HCT116 (cell line): ENCODE data around the gene HERPUD2. TPM values are rescaled to one million over a fixed set of nuclear protein-coding genes. Genes with fewer than 3 reads are reported as not detected.

Source experiments
- ATAC-seq: fragments of 200-7000 bp; cut with Tn5 transposase; 2 replicates; pipeline ENCODE4 v1.9.1; 2020; ENCODE audit warnings: mild to moderate bottlenecking, moderate library complexity
- BruUV-seq: library from RNA; stranded (reverse); fragments of 400-500 nt; replicated peaks from 2 replicates; lab custom pipeline; 2021; lab: Mats Ljungman, UMichigan
- CTCF ChIA-PET: fragments of 300-600 bp; sonication (Branson Sonifier 250); formaldehyde crosslinking; loops from one replicate; lab custom pipeline; 2021; ENCODE audit warnings: antibody characterized with exemption; lab: Charles Lee
- POLR2A ChIA-PET: fragments of 300-600, 350-600 bp; sonication (Branson Sonifier 250); formaldehyde crosslinking; loops from one replicate; lab custom pipeline; 2021; ENCODE audit warnings: antibody characterized with exemption; lab: Charles Lee
- RAD21 ChIA-PET, 2 experiments: fragments of 300-600 bp; sonication (Branson Sonifier 250); formaldehyde crosslinking; loops; one replicate each; lab custom pipeline; 2023; ENCODE audit warnings: low total read pairs in 2 of 2; ENCODE audit not compliant: uncharacterized antibody in 2 of 2, unreplicated experiment in 2 of 2, low non-redundant PET in 1 of 2; lab: Charles Lee
- DNase-seq: peaks from one replicate; pipeline ENCODE4 v3.0.0-alpha.2; 2010; ENCODE audit warnings: low read depth, low spot score
- H2AFZ ChIP-seq: fragments of 200-600 bp; shearing (Covaris generic), sonication (generic); 2 replicates; pipeline ENCODE4 v1.6.1; 2017; ENCODE audit warnings: low read depth, mixed run types, mixed read lengths, antibody characterized with exemption, low read length; ENCODE audit not compliant: poor library complexity, severe bottlenecking
- H3K27ac ChIP-seq: 2 replicates; pipeline ENCODE4 v1.5.1; 2012; ENCODE audit warnings: low read depth, low read length
- H3K27me3 ChIP-seq: fragments of 200-600 bp; sonication (generic); 2 replicates; pipeline ENCODE4 v1.6.1; 2016; ENCODE audit warnings: mixed run types, low read length, mixed read lengths; ENCODE audit not compliant: insufficient read depth
- H3K36me3 ChIP-seq, 2 experiments: fragments of 200-500 bp in 1 of 2; fragments of 200-600 bp in 1 of 2; sonication (Bioruptor generic) in 1 of 2; sonication (generic) in 1 of 2; 2 replicates each; pipeline versions ENCODE4 v1.5.1 to v1.6.1; 2014 to 2016; ENCODE audit warnings: low read length in 2 of 2, inconsistent platforms in 1 of 2, mixed read lengths in 1 of 2, mixed run types in 1 of 2; ENCODE audit not compliant: insufficient read depth in 2 of 2, control insufficient read depth in 1 of 2
- H3K4me1 ChIP-seq, 2 experiments: fragments of 200-600 bp in 1 of 2; sonication (generic) in 1 of 2; 2 replicates each; pipeline versions ENCODE4 v1.5.1 to v1.6.1; 2012 to 2017; ENCODE audit warnings: low read length in 2 of 2, inconsistent platforms in 1 of 2, mild to moderate bottlenecking in 1 of 2, mixed read lengths in 1 of 2, mixed run types in 1 of 2, moderate library complexity in 1 of 2; ENCODE audit not compliant: insufficient read depth in 2 of 2, control insufficient read depth in 1 of 2
- H3K4me2 ChIP-seq: fragments of 200-600 bp; sonication (generic); 2 replicates; pipeline ENCODE4 v1.6.1; 2017; ENCODE audit warnings: mixed run types, low read length, mixed read lengths
- H3K4me3 ChIP-seq, 2 experiments: fragments of 200-600 bp in 1 of 2; sonication (generic) in 1 of 2; replicated peaks in 1 of 2; 2 replicates each; pipeline ENCODE4 v1.5.1; 2011 to 2016; ENCODE audit warnings: low read length in 2 of 2, control low read depth in 1 of 2, low read depth in 1 of 2, mild to moderate bottlenecking in 1 of 2, mixed read lengths in 1 of 2, mixed run types in 1 of 2
- H3K79me2 ChIP-seq: fragments of 200-600 bp; sonication (generic); 2 replicates; pipeline ENCODE4 v1.6.1; 2017; ENCODE audit warnings: mild to moderate bottlenecking, mixed run types, low read length, moderate library complexity, mixed read lengths; ENCODE audit not compliant: insufficient read depth
- H3K9ac ChIP-seq: fragments of 200-600 bp; sonication (generic); 2 replicates; pipeline ENCODE4 v1.6.1; 2016; ENCODE audit warnings: low read length, mixed read lengths
- H3K9me2 ChIP-seq: fragments of 200-600 bp; sonication (generic), shearing (Covaris generic); 2 replicates; pipeline ENCODE4 v1.6.1; 2017; ENCODE audit warnings: mixed run types, mild to moderate bottlenecking, moderate library complexity; ENCODE audit not compliant: insufficient read depth
- H3K9me3 ChIP-seq, 2 experiments: fragments of 200-500 bp in 1 of 2; fragments of 200-600 bp in 1 of 2; sonication (Bioruptor generic) in 1 of 2; sonication (generic) in 1 of 2; 2 replicates each; pipeline ENCODE4 v1.6.1; 2014 to 2017; ENCODE audit warnings: low read length in 2 of 2, mixed read lengths in 2 of 2, inconsistent platforms in 1 of 2, low read depth in 1 of 2, mild to moderate bottlenecking in 1 of 2, mixed run types in 1 of 2, moderate library complexity in 1 of 2; ENCODE audit not compliant: control insufficient read depth in 1 of 2, insufficient read depth in 1 of 2
- H4K20me1 ChIP-seq: fragments of 200-600 bp; sonication (generic), shearing (Covaris generic); 2 replicates; pipeline ENCODE4 v1.6.1; 2017; ENCODE audit warnings: mixed run types, mild to moderate bottlenecking, moderate library complexity; ENCODE audit not compliant: insufficient read depth
- FOSL1 ChIP-seq: IDR thresholded peaks from 2 replicates; pipeline ENCODE4 v1.6.1; 2012; ENCODE audit warnings: low read depth
- JUND ChIP-seq: IDR thresholded peaks from 2 replicates; pipeline ENCODE4 v1.6.1; 2012
- POLR2A ChIP-seq: IDR thresholded peaks from 2 replicates; pipeline ENCODE4 v1.7.0; 2011; ENCODE audit warnings: borderline replicate concordance; ENCODE audit not compliant: insufficient read depth, insufficient read length; ENCODE audit errors: extremely low read depth
- RAD21 ChIP-seq: IDR thresholded peaks from 2 replicates; pipeline ENCODE4 v1.6.1; 2012; ENCODE audit warnings: low read depth, mild to moderate bottlenecking
- SIN3A ChIP-seq: IDR thresholded peaks from 2 replicates; pipeline ENCODE4 v1.6.1; 2012; ENCODE audit warnings: low read depth
- YY1 ChIP-seq: IDR thresholded peaks from 2 replicates; pipeline ENCODE4 v1.6.1; 2011; ENCODE audit warnings: low read length, low read depth, moderate library complexity, mild to moderate bottlenecking; ENCODE audit not compliant: insufficient replicate concordance; ENCODE audit errors: extremely low read depth
- ZNF274 ChIP-seq: fragments of 200-500 bp; sonication (Bioruptor generic); IDR thresholded peaks from 2 replicates; pipeline ENCODE4 v1.6.1; 2014; ENCODE audit warnings: mild to moderate bottlenecking, low read depth, low read length, inconsistent platforms
- intact Hi-C: fragments of 100-400 bp; cut with micrococcal nuclease; formaldehyde crosslinking; loops from 2 replicates; pipeline ENCODE4 v1.10.0; 2022
- total RNA-seq: library from RNA; stranded (reverse); gene quantifications from one replicate; pipeline ENCODE4 v1.2.1, GENCODE V29; 2021; ENCODE audit not compliant: unreplicated experiment
- TF ChIP-seq, protein P1 (sequence below): IDR thresholded peaks from 2 replicates; pipeline ENCODE4 v1.6.1; 2012
- TF ChIP-seq, protein P2 (sequence below), 3 experiments: fragments of 200-600 bp in 1 of 3; sonication (generic) in 1 of 3; IDR thresholded peaks in 2 of 3; conservative IDR thresholded peaks in 1 of 3; 2 replicates each; pipeline ENCODE4 v1.5.1; 2012 to 2017; ENCODE audit warnings: low read depth in 2 of 3, low read length in 2 of 3, antibody characterized with exemption in 1 of 3, borderline replicate concordance in 1 of 3, control low read depth in 1 of 3, mild to moderate bottlenecking in 1 of 3, mixed read lengths in 1 of 3, mixed run types in 1 of 3, moderate library complexity in 1 of 3; ENCODE audit not compliant: insufficient read depth in 1 of 3

HERPUD2 gene
- total RNA-seq, 1 experiment from 2014 or later, result 20.5 TPM

DNA sequence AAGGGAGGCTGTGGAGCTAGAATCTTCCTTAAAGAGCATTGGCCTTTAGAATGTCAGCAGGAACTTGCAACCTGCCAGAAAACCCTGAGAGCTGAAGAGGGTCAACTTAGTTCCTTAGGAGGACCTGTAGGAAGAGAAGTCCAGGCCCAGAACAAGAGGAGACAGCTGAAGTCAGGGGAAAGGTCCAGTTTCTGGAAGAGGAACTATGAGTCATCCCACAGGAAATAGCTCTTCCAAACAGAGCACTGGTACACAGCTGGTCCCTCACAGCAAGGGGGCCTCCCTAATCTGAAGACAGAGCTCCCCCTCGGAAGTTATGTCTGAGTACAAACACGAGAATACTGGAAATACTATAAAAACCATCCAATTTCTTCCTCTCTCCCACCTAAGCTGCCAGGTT lies 98.9 kb downstream of the HERPUD2 start:
- H2AFZ ChIP-seq, result peak overlapping the region; percentile 70
- intact Hi-C loops, result no loop called here
- H3K9me2 ChIP-seq, result no peaks in the 10 kb centered on the region
- H3K79me2 ChIP-seq, result no peaks in the 10 kb centered on the region
- no peak overlapping the region for H3K4me3 ChIP-seq
- ChIA-PET CTCF (interaction anchor here (2.4 kb wide), 1 partner anchor 28 kb away, joined by 9 read pairs; no protein-coding TSS in a partner anchor), RAD21 (no interaction called here)
- no peak for DNase-seq
- no peak overlapping the region for H3K27ac ChIP-seq
- peaks cover 5 to 9% of the 10 kb centered on the region in 2 experiments; a peak in 3 of 4 replicates for H3K4me1 ChIP-seq
- TF ChIP-seq YY1, result no peak
- TF ChIP-seq, protein P1, sequence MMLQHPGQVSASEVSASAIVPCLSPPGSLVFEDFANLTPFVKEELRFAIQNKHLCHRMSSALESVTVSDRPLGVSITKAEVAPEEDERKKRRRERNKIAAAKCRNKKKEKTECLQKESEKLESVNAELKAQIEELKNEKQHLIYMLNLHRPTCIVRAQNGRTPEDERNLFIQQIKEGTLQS, result no peak
- TF ChIP-seq JUND, result peak; percentile 12; the same call in 1 of the 2 replicates
- TF ChIP-seq FOSL1, result 0 out of 2 replicates have a peak, but pooled peaks have one; percentile 24
- no peak for TF ChIP-seq ZNF274
- TF ChIP-seq, all 23 proteins: peak for 2
- no peaks in the 10 kb centered on the region for H3K9me3 ChIP-seq
- no peaks in the 10 kb centered on the region for H3K27me3 ChIP-seq
- H3K9ac ChIP-seq, result no peak overlapping the region
- peak; percentile 61 for ATAC-seq
- no TSS peak for BruUV-seq
- POLR2A ChIA-PET, result no interaction called here
- no peaks in the 10 kb centered on the region for H3K36me3 ChIP-seq
- H4K20me1 ChIP-seq, result no peaks in the 10 kb centered on the region
- H3K4me2 ChIP-seq, result peak overlapping the region; percentile 37

DNA sequence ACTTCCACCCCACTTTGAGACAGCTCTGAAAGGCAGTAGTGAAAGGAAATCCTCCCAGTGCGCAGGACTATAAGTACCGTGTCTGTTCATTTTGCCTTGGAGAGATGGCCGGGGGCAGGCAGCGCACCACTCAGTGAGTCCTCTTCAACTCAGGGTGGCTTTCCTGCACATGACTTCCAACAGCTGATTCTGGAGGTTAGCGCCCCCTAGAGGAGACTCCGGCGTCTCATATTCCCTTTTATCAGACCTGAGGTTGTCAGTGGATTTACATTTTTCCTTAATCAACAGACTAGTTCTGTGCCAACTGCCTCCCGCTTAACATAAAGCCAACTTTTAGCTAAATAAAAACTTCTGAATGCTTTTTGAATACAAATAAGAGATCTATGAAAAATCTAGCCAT lies 101.0 kb downstream of the HERPUD2 start:
- RAD21 ChIA-PET, result no interaction called here
- CTCF ChIA-PET, result interaction anchor here (1.2 to 2.8 kb wide), 4 partner anchors 10 to 18 kb away, joined by 3 to 10 read pairs (median 6); no protein-coding TSS in a partner anchor
- TF ChIP-seq POLR2A, result no peak
- TF ChIP-seq SIN3A, result no peak
- TF ChIP-seq RAD21, result peak; percentile 9; the same call in 1 of the 2 replicates
- no peak for TF ChIP-seq FOSL1
- TF ChIP-seq, protein P2, sequence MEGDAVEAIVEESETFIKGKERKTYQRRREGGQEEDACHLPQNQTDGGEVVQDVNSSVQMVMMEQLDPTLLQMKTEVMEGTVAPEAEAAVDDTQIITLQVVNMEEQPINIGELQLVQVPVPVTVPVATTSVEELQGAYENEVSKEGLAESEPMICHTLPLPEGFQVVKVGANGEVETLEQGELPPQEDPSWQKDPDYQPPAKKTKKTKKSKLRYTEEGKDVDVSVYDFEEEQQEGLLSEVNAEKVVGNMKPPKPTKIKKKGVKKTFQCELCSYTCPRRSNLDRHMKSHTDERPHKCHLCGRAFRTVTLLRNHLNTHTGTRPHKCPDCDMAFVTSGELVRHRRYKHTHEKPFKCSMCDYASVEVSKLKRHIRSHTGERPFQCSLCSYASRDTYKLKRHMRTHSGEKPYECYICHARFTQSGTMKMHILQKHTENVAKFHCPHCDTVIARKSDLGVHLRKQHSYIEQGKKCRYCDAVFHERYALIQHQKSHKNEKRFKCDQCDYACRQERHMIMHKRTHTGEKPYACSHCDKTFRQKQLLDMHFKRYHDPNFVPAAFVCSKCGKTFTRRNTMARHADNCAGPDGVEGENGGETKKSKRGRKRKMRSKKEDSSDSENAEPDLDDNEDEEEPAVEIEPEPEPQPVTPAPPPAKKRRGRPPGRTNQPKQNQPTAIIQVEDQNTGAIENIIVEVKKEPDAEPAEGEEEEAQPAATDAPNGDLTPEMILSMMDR (IDR thresholded peaks at IDR 0.05 in 2 of 3, conservative IDR thresholded peaks at IDR 0.05 in 1 of 3; ENCODE audit: borderline replicate concordance in 1 of 3, insufficient read depth in 1 of 3, low read depth in 2 of 3, low read length in 2 of 3), result peak; percentile 13 to 78 (median 67); a peak in 4 of 6 replicates
- no peaks in the 10 kb centered on the region for H3K79me2 ChIP-seq
- H3K4me3 ChIP-seq, result no peak overlapping the region
- intact Hi-C loops, result no loop called here
- no peaks in the 10 kb centered on the region for H3K9me2 ChIP-seq
- peaks cover 5 to 9% of the 10 kb centered on the region in 2 experiments; a peak in 3 of 4 replicates for H3K4me1 ChIP-seq
- H3K27ac ChIP-seq, result no peak overlapping the region
- DNase-seq (peak; percentile 12), ATAC-seq (peak; percentile 79)
- BruUV-seq, result no TSS peak
- no peak overlapping the region for H2AFZ ChIP-seq
- no peak overlapping the region for H3K4me2 ChIP-seq
- H3K9me3 ChIP-seq, result no peaks in the 10 kb centered on the region
- no peaks in the 10 kb centered on the region for H4K20me1 ChIP-seq
- H3K36me3 ChIP-seq, result no peaks in the 10 kb centered on the region
- H3K9ac ChIP-seq, result no peak overlapping the region
- POLR2A ChIA-PET, result no interaction called here
- no peaks in the 10 kb centered on the region for H3K27me3 ChIP-seq
